ENCODE results near the gene KAT5. TPM values are rescaled to one million over a fixed set of nuclear protein-coding genes. Genes with fewer than 3 reads are reported as not detected.
"Not testable (repeated sequence)": the region's sequence is repeated elsewhere in the genome, so short reads cannot be mapped to it uniquely, and the experiment has no call there.

Gene KAT5
- total and polyA plus RNA-seq, 2 of the 13 experiments (the other 11 are each of a cell fraction or from before 2014, with no cell fraction given), result 35.2 to 48.3 TPM

DNA sequence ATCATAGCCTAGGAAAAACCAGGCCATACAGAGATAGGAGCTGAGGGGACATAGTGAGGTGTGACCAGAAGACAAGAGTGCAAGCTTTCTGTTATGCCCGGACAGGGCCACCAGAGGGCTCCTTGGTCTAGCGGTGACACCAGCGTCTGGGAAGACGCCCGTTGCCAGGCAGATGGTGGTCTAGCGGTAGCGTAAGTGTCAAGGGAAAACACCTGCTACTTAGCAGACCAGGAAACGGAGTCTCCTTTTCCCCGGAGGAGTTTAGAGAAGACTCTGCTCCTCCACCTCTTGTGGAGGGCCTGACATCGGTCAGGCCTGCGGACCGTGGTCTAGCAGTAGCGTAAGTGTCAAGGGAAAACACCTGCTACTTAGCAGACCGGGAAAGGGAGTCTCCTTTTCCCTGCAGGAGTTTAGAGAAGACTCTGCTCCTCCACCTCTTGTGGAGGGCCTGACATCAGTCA is 5.7 kb upstream of the KAT5 start:
- in situ Hi-C loops (cut with HindIII; ENCODE audit: extremely low pct_ligation_motif_present, low pct_unique_long_range_greater_than_20kb); H3K36me3 ChIP-seq (replicated peaks in 1 of 2; ENCODE audit: control insufficient read depth in 1 of 2, insufficient read depth in 2 of 2, low read length in 2 of 2); DNase-seq (ENCODE audit: low spot score); H3K27ac ChIP-seq (ENCODE audit: extremely low read length, insufficient read depth, low read length); H3K9me3 ChIP-seq (ENCODE audit: low read length); H4K20me1 ChIP-seq (ENCODE audit: insufficient read depth, low read length); intact Hi-C loops (cut with micrococcal nuclease; ENCODE audit: unreplicated experiment); H3K79me2 ChIP-seq (ENCODE audit: insufficient read depth, low read length); H3K9ac ChIP-seq (ENCODE audit: insufficient read depth, low read depth, low read length); BruUV-seq (replicated peaks); FAIRE-seq: not testable (repeated sequence)
- Histone ChIP-seq H3K4me2 (ENCODE audit: low read depth, low read length) (peak overlapping the region; percentile 77), H3K27me3 (ENCODE audit: control insufficient read depth in 1 of 2, insufficient read depth in 2 of 2, low read length in 2 of 2) (peaks cover 0 to 11% of the 10 kb centered on the region in 2 experiments; a peak in 2 of 5 replicates), H3K4me3 (replicated peaks in 1 of 3; ENCODE audit: insufficient read depth in 1 of 3, low read depth in 2 of 3, low read length in 3 of 3) (peak overlapping the region in 2 of 3 experiments; percentile 22 to 58; a peak in 2 of 6 replicates), H2AFZ (ENCODE audit: low read length) (peak overlapping the region; percentile 87), H3K4me1 (ENCODE audit: insufficient read depth, low read length) (peaks cover 14% of the 10 kb centered on the region; the same call in 1 of the 2 replicates)
- 0 out of 3 replicates have a peak, but pooled peaks have one; percentile 31 for ATAC-seq
- POLR2A ChIA-PET, result interaction anchor here (0.9 to 1.3 kb wide), 3 partner anchors 13 to 346 kb away, joined by 3 read pairs; partner anchors contain the start of gene SF3B2
- TF ChIP-seq, protein P1, sequence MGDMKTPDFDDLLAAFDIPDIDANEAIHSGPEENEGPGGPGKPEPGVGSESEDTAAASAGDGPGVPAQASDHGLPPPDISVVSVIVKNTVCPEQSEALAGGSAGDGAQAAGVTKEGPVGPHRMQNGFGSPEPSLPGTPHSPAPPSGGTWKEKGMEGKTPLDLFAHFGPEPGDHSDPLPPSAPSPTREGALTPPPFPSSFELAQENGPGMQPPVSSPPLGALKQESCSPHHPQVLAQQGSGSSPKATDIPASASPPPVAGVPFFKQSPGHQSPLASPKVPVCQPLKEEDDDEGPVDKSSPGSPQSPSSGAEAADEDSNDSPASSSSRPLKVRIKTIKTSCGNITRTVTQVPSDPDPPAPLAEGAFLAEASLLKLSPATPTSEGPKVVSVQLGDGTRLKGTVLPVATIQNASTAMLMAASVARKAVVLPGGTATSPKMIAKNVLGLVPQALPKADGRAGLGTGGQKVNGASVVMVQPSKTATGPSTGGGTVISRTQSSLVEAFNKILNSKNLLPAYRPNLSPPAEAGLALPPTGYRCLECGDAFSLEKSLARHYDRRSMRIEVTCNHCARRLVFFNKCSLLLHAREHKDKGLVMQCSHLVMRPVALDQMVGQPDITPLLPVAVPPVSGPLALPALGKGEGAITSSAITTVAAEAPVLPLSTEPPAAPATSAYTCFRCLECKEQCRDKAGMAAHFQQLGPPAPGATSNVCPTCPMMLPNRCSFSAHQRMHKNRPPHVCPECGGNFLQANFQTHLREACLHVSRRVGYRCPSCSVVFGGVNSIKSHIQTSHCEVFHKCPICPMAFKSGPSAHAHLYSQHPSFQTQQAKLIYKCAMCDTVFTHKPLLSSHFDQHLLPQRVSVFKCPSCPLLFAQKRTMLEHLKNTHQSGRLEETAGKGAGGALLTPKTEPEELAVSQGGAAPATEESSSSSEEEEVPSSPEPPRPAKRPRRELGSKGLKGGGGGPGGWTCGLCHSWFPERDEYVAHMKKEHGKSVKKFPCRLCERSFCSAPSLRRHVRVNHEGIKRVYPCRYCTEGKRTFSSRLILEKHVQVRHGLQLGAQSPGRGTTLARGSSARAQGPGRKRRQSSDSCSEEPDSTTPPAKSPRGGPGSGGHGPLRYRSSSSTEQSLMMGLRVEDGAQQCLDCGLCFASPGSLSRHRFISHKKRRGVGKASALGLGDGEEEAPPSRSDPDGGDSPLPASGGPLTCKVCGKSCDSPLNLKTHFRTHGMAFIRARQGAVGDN (CRISPR knock-in tag; IDR thresholded peaks at IDR 0.05), result peak; percentile 21; the same call in 1 of the 2 replicates
- TF ChIP-seq RAD21 (CRISPR knock-in tag; IDR thresholded peaks at IDR 0.05) (peak; percentile 54; the same call in 1 of the 2 replicates), CTCF (CRISPR knock-in tag; IDR thresholded peaks at IDR 0.05) (peak; percentile 84), KDM2A (CRISPR knock-in tag; IDR thresholded peaks at IDR 0.05; ENCODE audit: borderline replicate concordance, low read depth) (peak; percentile 68), THAP11 (CRISPR knock-in tag; IDR thresholded peaks at IDR 0.05) (0 out of 2 replicates have a peak, but pooled peaks have one; percentile 35), SALL1 (CRISPR knock-in tag; IDR thresholded peaks at IDR 0.05) (peak; percentile 24; the same call in 1 of the 2 replicates), KLF16 (CRISPR knock-in tag; IDR thresholded peaks at IDR 0.05) (0 out of 4 replicates have a peak, but pooled peaks of 1 of the 2 experiments have one; percentile 21), STAG1 (CRISPR knock-in tag; IDR thresholded peaks at IDR 0.05) (peak; percentile 80), RFX3 (CRISPR knock-in tag; IDR thresholded peaks at IDR 0.05) (peak; percentile 35; the same call in 1 of the 2 replicates), RFXAP (CRISPR knock-in tag; IDR thresholded peaks at IDR 0.05; ENCODE audit: borderline replicate concordance) (0 out of 2 replicates have a peak, but pooled peaks have one; percentile 39), GATAD2A (CRISPR knock-in tag; IDR thresholded peaks at IDR 0.05) (peak; percentile 28; the same call in 1 of the 2 replicates), HMGXB4 (CRISPR knock-in tag; IDR thresholded peaks at IDR 0.05; ENCODE audit: borderline replicate concordance in 1 of 2, low read depth in 1 of 2) (peak; percentile 33 to 75; a peak in 2 of 4 replicates), GABPB1 (CRISPR knock-in tag; IDR thresholded peaks at IDR 0.05) (0 out of 2 replicates have a peak, but pooled peaks have one; percentile 21), HOXA3 (CRISPR knock-in tag; IDR thresholded peaks at IDR 0.05) (0 out of 2 replicates have a peak, but pooled peaks have one; percentile 22)
- 4% methylated on average over 7 of the region's 14 CpGs for WGBS (ENCODE audit: low lambda C conversion rate)
- CTCF ChIA-PET (ENCODE audit: low intra/inter-chr PET ratio, low total read pairs), result interaction anchor here (0.6 to 3.8 kb wide), 4 partner anchors 110 to 283 kb away, joined by 3 to 22 read pairs (median 6); no protein-coding TSS in a partner anchor
